Smooth muscle cell of the brain vasculature (primary cell): ENCODE measurements around the gene METRNL.
"Not testable (repeated sequence)": the region's sequence is repeated elsewhere in the genome, so short reads cannot be mapped to it uniquely, and the experiment has no call there.

Source experiments
- DNase-seq: peaks from one replicate; pipeline ENCODE4 v3.0.0-alpha.2; 2012; ENCODE audit warnings: low read depth, low spot score

The METRNL gene

GRCh38 chr17:83052241-83052564 lies 27.2 kb upstream of the METRNL start:
- no peak for DNase-seq

GRCh38 chr17:83053021-83053681 lies 26.3 kb upstream of the METRNL start:
- no peak for DNase-seq

- DNase-seq: no peak
These were observed 25.5 kb upstream of the METRNL start for GRCh38 chr17:83053739-83054451.

- no peak for DNase-seq
These were observed 24.8 kb upstream of the METRNL start for GRCh38 chr17:83054518-83055125.

- DNase-seq: not testable (repeated sequence)
These were observed 24.2 kb upstream of the METRNL start for GRCh38 chr17:83055176-83055575.

GRCh38 chr17:83055911-83056582 lies 23.4 kb upstream of the METRNL start:
- no peak for DNase-seq

GRCh38 chr17:83056583-83057396 lies 22.6 kb upstream of the METRNL start:
- DNase-seq: no peak

- no peak for DNase-seq
These were observed 22.0 kb upstream of the METRNL start for GRCh38 chr17:83057397-83057761.

- no peak for DNase-seq
These were observed 21.6 kb upstream of the METRNL start for GRCh38 chr17:83057793-83058265.

GRCh38 chr17:83058266-83058798 lies 21.1 kb upstream of the METRNL start:
- no peak for DNase-seq

GRCh38 chr17:83061586-83061985 lies 17.8 kb upstream of the METRNL start:
- DNase-seq: no peak

GRCh38 chr17:83062011-83062817 lies 17.2 kb upstream of the METRNL start:
- no peak for DNase-seq

GRCh38 chr17:83062818-83063671 lies 16.4 kb upstream of the METRNL start:
- DNase-seq: no peak

- DNase-seq: no peak
These were observed 15.2 kb upstream of the METRNL start for GRCh38 chr17:83064021-83064731.

- no peak for DNase-seq
These were observed 14.4 kb upstream of the METRNL start for GRCh38 chr17:83064732-83065659.

- no peak for DNase-seq
These were observed 13.5 kb upstream of the METRNL start for GRCh38 chr17:83065660-83066542.

GRCh38 chr17:83066543-83066890 lies 12.9 kb upstream of the METRNL start:
- DNase-seq: not testable (repeated sequence)
